Measurements from ENCODE around the gene PNMA8C. TPM values are rescaled to one million over a fixed set of nuclear protein-coding genes. Genes with fewer than 3 reads are reported as not detected.

Gene PNMA8C
- total RNA-seq, 2 donors from 2014 or later = 1.2 to 5.2 TPM

GRCh38 chr19:46388311-46389095 is 40.2 kb downstream of the PNMA8C start:
- TF ChIP-seq CTCF (IDR thresholded peaks at IDR 0.05) = no peak
- Histone ChIP-seq H3K9me3 (no peaks in the 10 kb centered on the region), H3K4me3 (no peak overlapping the region), H3K27me3 (replicated peaks; ENCODE audit: insufficient read depth) (no peaks in the 10 kb centered on the region), H3K36me3 (peaks cover 41% of the 10 kb centered on the region), H3K4me1 (ENCODE audit: control insufficient read depth in 1 of 2, low read depth in 2 of 2) (peaks cover 5 to 31% of the 10 kb centered on the region in 2 donors), H3K27ac (no peak overlapping the region)
- no peak for ATAC-seq (ENCODE audit: insufficient number of reproducible peaks, low FRiP score, low read depth)
- DNase-seq (ENCODE audit: low spot score) = no peak

GRCh38 chr19:46387713-46388130 is 41.0 kb downstream of the PNMA8C start:
- H3K36me3 ChIP-seq = peaks cover 43% of the 10 kb centered on the region
- H3K27ac ChIP-seq = no peak overlapping the region
- peaks cover 5 to 23% of the 10 kb centered on the region in 2 donors for H3K4me1 ChIP-seq (ENCODE audit: control insufficient read depth in 1 of 2, low read depth in 2 of 2)
- no peak for TF ChIP-seq CTCF (IDR thresholded peaks at IDR 0.05)
- H3K9me3 ChIP-seq = no peaks in the 10 kb centered on the region
- ATAC-seq (ENCODE audit: insufficient number of reproducible peaks, low FRiP score, low read depth) (no peak), DNase-seq (ENCODE audit: low spot score) (no peak)
- no peaks in the 10 kb centered on the region for H3K27me3 ChIP-seq (replicated peaks; ENCODE audit: insufficient read depth)
- no peak overlapping the region for H3K4me3 ChIP-seq

- DNase-seq (ENCODE audit: low spot score) (no peak), ATAC-seq (ENCODE audit: insufficient number of reproducible peaks, low FRiP score, low read depth) (no peak)
- Histone ChIP-seq H3K27me3 (replicated peaks; ENCODE audit: insufficient read depth) (no peaks in the 10 kb centered on the region), H3K4me1 (ENCODE audit: control insufficient read depth in 1 of 2, low read depth in 2 of 2) (peaks cover 2 to 17% of the 10 kb centered on the region in 2 donors), H3K27ac (no peak overlapping the region), H3K36me3 (peaks cover 45% of the 10 kb centered on the region), H3K9me3 (no peaks in the 10 kb centered on the region), H3K4me3 (no peak overlapping the region)
- TF ChIP-seq CTCF (IDR thresholded peaks at IDR 0.05) = no peak
Measured at GRCh38 chr19:46386996-46387712, 41.6 kb downstream of the PNMA8C start.

GRCh38 chr19:46386151-46386550 is 42.6 kb downstream of the PNMA8C start:
- Histone ChIP-seq H3K36me3 (peaks cover 50% of the 10 kb centered on the region), H3K4me3 (no peak overlapping the region), H3K27ac (no peak overlapping the region), H3K4me1 (ENCODE audit: control insufficient read depth in 1 of 2, low read depth in 2 of 2) (peaks cover 0 to 7% of the 10 kb centered on the region in 2 donors), H3K27me3 (replicated peaks; ENCODE audit: insufficient read depth) (no peaks in the 10 kb centered on the region), H3K9me3 (no peaks in the 10 kb centered on the region)
- ATAC-seq (ENCODE audit: insufficient number of reproducible peaks, low FRiP score, low read depth) = no peak
- no peak for TF ChIP-seq CTCF (IDR thresholded peaks at IDR 0.05)
- DNase-seq (ENCODE audit: low spot score) = no peak

- ATAC-seq (ENCODE audit: insufficient number of reproducible peaks, low FRiP score, low read depth) (no peak), DNase-seq (ENCODE audit: low spot score) (no peak)
- no peak overlapping the region for H3K27ac ChIP-seq
- TF ChIP-seq CTCF (IDR thresholded peaks at IDR 0.05) = no peak
- no peaks in the 10 kb centered on the region for H3K27me3 ChIP-seq (replicated peaks; ENCODE audit: insufficient read depth)
- peaks cover 0 to 5% of the 10 kb centered on the region in 2 donors for H3K4me1 ChIP-seq (ENCODE audit: control insufficient read depth in 1 of 2, low read depth in 2 of 2)
- no peaks in the 10 kb centered on the region for H3K9me3 ChIP-seq
- no peak overlapping the region for H3K4me3 ChIP-seq
- peaks cover 50% of the 10 kb centered on the region for H3K36me3 ChIP-seq
Measured at GRCh38 chr19:46385636-46386035, 43.1 kb downstream of the PNMA8C start.
